Measurements from ENCODE around the gene FAM117B.

The FAM117B gene

DNA sequence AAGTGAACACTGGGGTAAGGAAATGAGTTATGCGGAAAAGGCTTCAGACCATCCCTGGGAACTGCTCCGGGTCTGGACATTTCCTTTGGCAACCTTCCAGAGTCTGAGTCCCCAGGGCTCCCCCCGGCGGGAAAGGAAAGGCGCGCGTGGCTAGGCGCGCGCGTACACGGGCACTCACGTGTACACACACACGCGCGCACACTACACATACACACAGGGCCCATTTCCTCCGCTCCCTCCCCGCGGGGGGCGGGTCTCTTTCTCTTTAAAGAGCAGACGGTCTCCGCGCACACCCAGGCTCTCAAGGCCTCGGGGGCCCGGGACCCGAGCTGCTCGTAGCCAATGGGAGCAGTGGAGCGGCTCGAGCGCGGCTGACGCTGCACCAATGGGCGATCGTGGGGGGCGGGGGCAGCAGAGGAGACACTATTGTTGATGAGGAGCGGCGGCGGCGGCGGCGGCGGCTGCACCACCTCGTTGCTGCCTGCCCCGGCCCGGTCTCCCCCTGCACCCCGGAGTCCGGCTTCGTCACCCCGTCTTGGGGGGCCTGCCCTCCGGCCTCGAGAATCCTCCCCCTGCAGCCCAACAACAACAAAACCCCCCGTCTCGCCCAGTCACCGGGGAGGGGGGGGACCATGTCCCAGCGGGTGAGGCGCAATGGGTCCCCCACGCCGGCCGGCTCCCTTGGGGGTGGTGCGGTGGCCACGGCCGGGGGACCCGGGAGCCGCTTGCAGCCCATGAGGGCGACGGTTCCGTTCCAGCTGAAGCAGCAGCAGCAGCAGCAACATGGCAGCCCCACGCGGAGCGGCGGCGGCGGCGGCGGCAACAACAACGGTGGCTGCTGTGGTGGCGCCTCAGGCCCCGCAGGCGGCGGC is at the start of gene FAM117B:
TSS of gene FAM117B (plus strand) at position 414 of the 872 bp plus-strand sequence. CDS start at position 633, 219 bp downstream.
- peak; percentile 99 for DNase-seq

DNA sequence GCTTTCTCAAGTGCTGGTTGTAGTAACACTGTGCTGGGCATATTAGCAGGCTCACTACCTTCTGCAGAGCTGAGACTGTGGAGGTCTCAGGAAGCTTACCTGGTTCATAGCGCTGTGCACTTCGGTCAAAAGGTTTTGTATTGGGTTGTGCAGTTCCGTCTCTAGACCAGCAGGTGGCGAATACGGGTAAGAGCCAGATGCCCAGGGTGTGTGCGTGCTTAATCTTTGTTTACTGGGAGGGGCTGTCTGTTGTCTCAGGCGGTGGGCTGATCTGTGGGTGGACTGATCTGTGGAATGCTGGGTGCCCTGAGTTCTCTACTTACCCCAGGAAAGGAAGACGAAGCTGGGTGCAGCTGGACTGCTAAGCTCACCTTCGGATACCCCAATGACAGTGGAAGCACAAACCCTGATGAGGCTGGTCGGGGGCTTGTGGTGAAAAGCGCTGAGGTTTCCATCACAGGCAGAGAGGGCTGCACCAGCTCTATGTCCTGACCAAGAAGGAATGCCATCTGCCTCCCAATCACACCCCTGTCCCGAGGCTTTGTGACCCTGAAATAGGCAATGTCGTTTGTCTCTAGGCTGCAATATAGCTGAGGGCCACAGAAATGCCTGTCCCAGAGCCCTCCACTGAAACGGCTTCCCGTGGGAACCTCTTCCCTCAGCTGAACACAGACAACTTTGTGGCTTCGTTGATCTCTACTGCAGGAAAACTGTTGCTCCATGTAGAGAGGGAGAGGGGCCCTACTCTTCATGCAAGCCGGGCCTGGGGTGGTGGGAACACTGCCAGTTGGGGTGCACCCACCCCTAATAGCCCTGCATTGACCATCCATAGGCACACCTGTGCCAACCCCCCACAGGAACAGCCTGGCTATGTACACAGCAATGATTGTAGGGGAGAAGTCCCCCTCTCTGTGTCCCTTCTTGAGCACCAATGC is 45.9 kb upstream of the FAM117B start:
- peak; percentile 60 for DNase-seq

DNA sequence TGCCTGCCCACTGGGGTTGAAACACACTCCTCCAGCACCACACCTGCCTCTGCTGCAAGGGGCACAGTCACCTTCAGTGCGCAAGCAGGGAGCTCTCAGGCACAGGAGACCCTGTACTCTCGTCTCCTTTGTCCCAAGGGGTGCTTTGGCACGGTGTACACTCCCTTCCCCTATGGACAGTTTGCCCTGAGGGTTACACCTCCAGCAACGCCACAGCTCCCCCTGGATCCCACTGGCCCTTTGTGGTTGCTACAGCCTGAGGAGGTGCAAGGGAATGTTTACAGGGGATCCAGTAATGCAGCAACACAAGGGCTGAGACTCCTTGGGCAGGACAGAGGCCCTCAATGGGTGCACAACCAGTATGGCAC is 45.2 kb upstream of the FAM117B start:
- no peak for DNase-seq

DNA sequence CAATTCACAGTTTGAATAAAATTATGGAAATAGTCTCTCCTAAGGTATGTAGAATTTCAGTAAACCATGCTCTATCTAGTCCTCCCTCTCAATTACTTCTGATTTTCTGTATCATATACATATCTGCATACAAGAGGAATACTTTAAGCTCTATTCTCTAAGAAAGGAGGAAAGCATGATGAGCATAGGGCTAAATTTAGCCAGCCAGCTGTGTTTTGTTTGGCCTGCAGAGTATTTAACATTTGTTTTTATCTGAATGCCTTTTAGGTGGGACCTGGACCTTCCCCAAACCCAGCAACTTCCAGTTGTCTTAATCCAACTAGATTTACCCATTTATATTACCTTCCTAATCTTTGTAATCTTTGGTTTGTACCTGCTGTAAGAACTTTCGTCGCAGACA is 42.2 kb upstream of the FAM117B start:
- DNase-seq = no peak

DNA sequence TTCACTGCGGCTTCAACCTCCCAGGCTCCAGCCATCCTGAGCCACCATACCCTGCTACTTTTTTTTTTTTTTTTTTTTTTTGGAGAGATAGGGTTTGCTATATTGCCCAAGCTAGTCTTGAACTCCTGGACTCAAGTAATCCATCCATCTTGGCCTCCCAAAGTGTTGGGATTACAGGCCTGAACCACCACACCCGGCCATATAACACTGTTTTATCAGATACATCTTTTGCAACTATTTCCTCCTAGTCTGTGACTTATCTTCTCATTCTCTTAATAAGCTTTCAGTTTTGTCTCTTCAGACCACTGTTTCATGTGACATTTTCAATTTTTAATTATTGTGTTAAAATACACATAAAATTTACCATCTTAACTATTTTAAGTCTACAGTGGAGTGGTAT is 35.7 kb upstream of the FAM117B start:
- DNase-seq = no peak

DNA sequence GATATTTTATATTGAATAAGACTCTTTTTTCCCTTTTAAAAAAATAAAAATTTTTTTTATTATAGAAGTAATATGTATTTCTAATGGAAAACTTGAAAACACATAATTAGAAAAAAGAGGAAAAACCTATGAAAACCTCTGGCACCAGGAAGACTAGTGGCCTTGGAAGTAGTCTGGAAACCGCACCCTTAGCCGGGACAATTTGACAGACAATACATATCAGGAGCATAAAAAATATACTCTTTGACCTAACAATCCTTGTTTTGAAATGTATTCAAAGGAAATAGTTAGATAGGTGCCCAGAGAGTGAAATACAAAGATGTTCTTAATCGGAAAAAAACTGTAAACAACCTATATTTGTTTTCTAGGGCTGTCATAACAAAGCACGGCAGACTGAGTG is 34.9 kb upstream of the FAM117B start:
- DNase-seq = no peak

DNA sequence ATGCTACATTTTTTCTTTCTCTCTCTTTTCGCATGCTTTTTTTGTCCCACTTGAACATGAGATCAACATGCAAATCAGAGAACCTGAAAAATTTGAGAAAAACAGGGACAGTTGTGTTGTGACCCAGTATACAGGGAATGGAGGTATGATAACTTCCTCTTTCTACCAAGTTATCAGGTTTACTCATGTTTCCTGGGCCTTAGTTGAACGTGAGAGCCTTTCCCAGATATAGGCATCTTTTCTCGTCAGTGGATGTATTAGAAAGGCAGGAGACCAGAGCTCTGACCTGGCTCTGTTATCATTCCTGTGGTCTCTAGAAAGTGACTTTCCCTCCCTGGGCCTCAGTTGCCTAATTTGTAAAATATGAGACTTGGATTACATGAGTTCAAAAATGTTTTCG is 30.1 kb upstream of the FAM117B start:
- DNase-seq = no peak

DNA sequence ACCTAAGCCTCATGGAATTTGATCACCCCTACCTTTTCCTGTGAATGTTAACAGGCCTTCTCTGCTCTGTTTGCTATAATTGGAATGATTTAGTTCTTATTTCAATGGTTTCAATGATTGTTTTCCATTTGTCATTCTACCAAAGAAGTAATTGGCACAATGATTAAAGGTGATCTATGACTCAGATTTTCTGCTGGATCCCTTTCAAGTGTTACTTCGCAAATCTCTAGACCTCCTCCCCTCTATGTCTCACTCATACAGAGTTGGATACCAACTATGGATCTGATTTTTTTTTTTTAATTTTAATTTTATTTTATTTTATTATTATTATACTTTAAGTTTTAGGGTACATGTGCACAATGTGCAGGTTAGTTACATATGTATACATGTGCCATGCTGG is 29.6 kb upstream of the FAM117B start:
- DNase-seq = no peak

DNA sequence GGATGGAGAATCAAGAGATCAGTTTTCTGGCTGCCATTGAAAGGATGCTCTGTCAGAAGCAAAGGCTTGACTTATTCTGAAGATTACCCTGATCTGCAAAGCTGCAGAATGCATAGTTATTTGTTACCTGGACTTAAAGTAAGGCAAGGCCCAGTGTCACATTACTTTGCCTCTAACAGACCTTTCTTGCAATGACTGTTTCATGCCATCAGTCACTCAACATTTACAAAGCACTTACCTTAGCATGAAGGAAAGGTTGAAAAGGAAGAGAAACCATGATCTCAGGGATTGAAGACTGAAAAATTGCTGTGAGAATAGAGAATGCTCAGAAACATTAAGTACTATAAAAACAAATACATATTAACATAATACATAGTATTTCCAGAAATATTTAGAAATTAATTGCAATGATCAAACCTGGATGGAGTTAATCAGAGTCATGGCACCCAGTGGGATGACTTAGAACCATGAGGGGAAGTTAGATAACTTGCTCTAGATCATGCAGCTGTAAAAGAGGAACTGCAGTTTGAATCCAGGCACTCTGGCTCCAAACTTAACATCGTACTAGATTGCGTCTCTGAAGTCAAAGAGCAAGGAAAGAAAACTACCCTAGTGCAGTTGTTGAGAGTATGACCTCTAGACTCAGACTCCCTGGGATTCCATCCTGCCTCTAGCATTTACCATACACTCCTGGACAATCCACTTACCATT is 26.5 kb upstream of the FAM117B start:
- DNase-seq = no peak

DNA sequence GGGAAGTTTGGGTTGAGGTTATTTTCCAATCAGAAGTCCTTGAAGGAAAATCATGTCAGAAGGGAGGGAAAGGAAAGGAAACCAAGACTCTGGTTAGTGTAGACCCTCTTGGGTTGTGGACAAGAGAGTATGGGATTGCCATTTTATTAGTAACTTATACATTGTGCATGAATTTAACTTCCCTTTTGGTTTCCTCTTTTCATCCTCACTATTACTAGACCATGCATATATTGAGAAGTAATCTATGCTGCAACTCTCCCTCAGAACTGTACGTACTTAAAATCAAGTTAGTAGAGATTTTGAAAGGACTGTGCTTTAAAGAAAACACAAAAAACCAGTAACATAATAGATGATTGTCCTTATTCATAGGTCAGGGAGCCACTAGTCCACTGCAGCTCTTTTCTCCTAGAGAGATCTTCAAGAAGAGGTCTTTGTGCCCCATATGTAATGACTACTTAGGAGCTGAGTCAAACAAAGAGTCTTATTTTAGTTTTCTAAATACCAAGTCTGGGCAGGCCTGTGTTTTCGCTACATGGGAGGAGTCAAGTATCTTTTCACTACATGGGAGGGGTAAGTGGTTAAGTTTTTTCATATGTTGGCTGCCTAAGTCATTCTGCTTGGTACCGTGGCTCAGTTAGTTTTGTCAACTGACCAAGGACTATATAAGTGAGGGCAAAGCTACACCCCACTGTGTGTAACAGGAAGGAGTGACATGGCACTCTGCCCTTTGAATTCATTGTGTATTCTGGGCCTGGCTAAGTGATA is 25.2 kb upstream of the FAM117B start:
- no peak for DNase-seq

DNA sequence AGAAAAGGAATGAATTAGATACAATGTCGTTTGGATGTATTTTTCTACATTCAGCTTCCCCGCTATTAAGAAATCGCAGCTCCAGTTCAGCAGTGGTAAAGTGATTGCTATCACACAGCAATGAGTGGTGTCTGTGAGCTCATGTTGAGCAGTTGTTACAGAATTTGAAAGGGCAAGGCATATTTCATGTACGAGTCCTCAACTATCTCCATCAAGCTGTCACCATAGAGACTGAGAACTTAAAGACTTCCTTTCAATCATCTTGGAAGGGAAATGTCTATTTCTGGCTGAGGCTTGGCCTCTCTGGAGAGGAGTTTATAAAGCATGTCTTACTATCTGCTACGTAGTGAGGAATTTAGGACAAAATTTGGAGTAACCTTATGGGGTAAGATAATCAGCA is 24.4 kb upstream of the FAM117B start:
- DNase-seq = no peak

DNA sequence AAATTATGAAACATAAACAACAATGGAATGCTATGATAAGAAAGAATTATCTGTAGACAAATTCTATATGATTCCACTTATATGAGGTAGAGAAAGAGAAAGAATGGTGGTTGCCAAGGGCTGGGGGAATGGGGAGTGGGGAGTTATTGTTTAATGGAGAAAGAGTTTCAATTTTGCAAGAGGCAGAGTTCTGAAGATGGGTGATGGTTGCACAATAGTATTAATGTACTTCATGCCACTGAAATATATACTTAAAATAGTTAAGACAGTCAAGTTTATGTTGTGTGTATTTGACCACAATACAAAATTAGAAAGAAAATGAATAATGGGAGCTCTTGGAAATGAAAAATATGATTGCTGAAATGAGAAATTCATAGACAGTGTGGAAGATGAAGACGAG is 22.6 kb upstream of the FAM117B start:
- DNase-seq = no peak

DNA sequence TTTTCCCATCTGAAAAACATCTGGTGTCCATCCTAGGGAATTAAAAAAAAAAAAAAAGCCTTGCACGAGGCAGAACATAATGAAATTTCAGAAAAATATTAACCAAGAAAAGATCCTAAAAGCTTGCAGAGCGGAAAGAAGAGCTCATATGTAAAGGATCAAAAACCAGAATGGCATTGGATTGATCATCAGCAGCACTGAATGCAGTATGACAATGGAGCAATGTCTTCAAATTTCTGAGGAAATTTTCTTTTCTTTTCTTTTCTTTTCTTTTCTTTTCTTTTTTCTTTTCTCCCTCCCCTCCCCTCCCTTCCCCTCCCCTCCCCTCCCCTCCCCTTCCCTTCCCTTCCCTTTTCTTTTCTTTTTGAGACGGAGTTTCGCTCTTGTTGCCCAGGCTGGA is 21.3 kb upstream of the FAM117B start:
- no peak for DNase-seq

DNA sequence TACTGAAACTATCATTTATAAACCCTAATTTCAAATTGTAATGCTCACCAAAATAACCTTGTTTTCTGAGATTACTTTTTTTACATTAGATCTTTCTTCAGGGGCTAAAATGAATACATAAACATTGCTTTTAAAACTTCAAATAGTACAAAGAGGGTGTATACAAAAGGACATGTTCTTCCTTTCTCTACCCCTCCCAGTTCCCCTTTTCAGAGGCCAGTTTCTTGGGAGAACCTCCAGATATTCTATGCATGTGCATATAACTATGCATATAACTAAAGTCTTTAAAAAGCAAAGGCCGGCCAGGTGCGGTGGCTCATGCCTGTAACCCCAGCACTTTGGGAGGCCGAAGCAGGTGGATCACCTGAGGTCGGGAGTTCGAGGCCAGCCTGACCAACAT is 10.6 kb upstream of the FAM117B start:
- no peak for DNase-seq

DNA sequence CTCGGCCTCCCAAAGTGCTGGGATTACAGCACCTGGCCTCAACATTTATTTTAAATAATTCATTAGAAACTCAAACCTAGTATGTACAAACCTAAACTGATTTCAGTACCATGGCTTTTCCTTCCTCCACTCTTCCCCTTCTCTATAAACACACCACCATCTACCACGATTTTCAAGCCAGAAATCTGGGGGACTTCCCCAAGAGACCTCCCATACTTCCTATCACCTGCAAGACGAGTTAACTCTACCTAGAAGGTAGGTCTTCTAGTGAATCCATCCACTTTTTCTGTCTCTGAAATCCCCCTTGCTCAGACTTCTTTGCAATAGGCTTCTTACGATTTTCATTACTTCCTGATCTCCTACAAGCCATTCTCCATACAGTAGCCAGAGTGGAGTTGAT is 7.7 kb upstream of the FAM117B start:
- no peak for DNase-seq

DNA sequence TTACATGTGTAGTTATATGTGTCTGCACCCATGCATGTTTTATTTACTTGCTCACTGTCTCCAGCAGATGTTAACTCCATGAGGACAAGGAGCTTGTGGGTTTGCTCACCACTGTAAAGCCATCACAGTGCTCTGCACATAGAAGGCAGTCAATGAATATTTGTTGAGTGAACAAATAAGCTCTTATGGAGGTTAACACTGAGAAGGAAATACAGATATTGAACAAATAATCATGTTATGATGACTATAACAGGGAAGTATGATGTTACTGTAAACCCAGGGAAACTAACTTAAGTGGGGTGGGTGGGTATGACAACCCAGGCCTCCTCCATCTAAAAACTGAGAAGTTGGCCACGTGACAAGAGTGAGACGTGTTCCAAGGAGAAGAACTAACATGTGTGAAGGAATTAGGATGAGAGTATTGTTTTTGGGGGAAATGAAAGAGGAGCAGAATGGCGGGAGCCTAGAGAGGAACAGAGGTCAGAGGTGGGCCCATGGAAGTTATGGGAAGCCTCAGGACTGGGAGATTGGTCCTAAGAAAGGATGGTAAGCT is 6.0 kb upstream of the FAM117B start:
- DNase-seq = no peak

DNA sequence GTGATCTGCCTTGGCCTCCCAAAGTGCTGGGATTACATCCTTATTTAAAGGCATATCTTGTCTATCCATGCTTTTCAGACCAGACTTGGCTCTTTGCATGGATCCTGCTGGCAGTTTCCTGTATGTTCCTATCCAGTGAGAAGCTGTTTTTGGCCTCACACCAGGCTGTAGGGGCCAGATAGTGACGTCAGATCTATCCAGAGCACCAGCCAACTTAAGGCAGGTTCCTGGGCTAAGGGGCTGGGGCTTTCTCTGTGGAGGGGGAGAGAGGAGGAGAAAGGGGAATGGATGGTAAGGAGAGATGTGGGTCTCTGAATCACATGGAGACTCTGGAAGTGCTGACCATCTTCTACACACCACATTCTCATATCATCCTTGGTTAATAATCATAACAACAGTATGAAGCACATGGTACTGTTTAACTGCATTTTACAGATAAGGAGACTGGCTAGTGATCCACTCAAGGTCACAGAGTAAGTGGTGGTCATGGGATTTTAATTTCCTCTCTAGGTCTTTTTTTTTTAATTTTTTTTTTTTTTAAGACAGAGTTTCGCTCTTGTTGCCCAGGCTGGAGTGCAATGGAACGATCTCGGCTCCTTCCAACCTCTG is 2.0 kb upstream of the FAM117B start:
- DNase-seq = no peak

DNA sequence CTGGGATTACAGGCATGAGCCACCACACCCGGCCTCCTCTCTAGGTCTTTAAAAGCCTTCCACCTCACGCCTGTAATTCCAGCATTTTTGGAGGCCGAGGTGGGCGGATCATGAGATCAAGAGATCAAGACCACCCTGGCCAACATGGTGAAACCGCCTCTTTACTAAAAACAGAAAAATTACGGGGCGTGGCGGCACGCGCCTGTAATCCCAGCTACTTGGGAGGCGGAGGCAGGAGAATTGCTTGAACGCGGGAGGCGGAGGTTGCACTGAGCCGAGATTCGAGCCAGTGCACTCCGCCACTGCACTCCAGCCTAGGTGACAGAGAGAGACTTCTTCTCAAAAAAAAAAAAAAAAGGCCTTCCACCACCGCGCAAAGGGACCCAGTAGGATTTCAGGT is 1.3 kb upstream of the FAM117B start:
- no peak for DNase-seq

DNA sequence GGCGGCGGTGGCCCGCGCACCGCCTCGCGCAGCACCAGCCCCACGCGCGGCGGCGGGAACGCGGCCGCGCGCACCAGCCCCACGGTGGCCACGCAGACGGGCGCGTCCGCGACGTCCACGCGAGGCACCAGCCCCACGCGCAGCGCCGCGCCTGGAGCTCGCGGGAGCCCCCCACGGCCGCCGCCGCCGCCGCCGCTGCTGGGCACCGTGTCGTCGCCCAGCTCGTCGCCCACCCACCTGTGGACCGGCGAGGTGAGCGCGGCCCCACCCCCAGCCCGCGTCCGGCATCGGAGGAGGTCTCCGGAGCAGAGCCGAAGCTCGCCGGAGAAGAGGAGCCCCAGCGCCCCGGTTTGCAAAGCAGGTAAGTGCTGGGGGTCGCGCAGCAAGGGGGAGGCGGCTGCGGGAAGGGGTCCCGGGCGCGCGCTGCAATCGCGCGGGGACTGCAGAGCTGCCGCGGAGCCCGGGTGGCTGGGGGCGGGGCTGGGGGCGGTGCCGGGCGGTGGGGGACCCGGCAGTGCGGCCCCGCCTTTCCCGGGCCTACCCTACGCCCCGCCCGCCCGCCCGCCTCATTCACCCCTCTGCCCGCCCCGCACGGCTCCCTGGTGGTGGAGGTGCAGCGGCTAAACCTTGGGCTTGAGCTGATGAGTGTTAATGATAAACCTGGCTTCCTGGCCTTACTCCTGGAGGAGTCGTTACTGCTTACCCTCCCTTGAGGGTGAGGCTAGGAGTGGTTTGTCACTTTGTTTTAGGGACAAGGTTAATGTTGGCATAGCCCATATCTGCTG is 851 bp downstream of the FAM117B start:
- peak; percentile 88 for DNase-seq

DNA sequence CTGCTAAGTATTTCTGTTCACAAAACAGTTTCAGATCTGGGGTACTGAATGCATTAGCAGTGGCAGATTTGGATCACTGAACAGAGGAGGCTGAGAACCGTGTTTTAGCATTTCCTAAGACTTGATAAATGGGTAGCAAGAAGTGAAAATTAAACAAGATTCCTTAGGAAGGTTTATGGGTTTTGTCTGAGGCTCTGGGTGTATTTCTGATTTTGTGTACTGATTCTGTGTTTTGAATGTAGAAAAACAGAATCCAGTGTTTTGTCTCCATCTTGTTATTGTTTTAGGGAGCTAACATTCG is 1.4 kb downstream of the FAM117B start:
- no peak for DNase-seq

DNA sequence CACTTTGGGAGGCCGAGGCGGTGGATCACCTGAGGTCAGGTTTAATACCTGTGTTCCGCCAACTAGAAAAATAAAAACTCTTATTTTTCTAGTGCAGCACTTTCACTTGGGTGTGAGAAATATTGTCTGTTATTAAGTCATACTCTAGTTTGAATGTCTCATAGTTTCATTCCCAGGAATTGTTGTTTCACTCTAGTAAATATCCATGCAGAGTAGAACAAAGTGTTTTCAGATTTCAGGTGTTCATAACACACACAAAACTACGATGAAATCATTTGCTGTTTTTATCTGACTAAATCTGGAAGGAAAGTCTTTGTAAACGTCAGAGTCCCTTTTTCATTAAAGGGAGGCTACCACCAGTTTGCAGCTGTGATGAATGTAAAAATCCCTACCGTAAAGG is 4.0 kb downstream of the FAM117B start:
- DNase-seq = no peak
